Measurements from ENCODE around the gene ZNF174.

The ZNF174 gene

DNA sequence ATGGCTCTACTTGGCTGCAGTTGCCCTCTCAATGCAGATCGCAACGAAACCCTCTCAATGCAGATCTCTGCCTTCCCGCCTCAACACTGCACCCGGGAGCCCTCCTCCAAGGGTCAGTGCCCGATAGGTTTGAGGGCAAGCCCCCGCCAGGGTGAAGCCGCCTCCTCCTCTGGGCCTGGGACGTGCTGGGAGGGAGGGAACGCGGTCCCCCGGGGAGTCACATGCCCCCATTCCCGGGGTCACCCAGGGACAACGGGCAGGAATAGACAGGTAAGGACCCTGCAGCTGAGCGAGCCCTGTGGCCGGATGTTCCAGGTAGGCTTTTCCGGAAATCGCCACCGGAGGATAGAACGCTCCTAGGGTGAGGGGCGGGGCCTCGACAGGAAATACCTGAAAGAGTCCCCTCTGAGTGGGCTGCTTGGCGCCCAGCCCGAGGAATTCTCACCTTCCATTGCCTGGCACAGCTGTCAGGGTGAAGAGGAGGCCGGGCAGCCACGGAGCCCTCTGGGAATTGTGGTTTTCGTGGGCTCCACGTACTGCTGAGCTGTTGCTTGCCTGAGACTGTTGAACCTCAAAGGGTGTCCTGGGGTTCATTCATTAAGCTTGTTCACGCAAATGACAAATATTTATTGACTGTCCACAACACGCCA, 12.8 kb downstream of the ZNF174 start:
- no peak for DNase-seq (ENCODE audit: low read depth, low spot score)
- H3K9me3 ChIP-seq (ENCODE audit: low read depth, low read length): no peaks in the 10 kb centered on the region

GRCh38 chr16:3431779-3432219, 30.8 kb downstream of the ZNF174 start:
- no peaks in the 10 kb centered on the region for H3K9me3 ChIP-seq (ENCODE audit: low read depth, low read length)
- no peak for DNase-seq (ENCODE audit: low read depth, low spot score)

More for the DNA sequence above, 12.8 kb downstream of the ZNF174 start:
- TF ChIP-seq FOXP2 (optimal IDR thresholded peaks at IDR 0.05; ENCODE audit: control extremely low read depth, extremely low read length, insufficient read depth) (no peak), POLR2AphosphoS5 (IDR thresholded peaks at IDR 0.05; ENCODE audit: borderline replicate concordance, low read depth, low read length) (no peak), EZH2 (IDR thresholded peaks at IDR 0.05) (no peak)
- Histone ChIP-seq H3K9ac (ENCODE audit: insufficient read length) (no peak overlapping the region), H3K36me3 (ENCODE audit: insufficient read depth, low read length) (peaks cover 1% of the 10 kb centered on the region; the same call in 1 of the 2 replicates), H3K4me3 (no peak overlapping the region), H3K27ac (no peak overlapping the region)

DNA sequence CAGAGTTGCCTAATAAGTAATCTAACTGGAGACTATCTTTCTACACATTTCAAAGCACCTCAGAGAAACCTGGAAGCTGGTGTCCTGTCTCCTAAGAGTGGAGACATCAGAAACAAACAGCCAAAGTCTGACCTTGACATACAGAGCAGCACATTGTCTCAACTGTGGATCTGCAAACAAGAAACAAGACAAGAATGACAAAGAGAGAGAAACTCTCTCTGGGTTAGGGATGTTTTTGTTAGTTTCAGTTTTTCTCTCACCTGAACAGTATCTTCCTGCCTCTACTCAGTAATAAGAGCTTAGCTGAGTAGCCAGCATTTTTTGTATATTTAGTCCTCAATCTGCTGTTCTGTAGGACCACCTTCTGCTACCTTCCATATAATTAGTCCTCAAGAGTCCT, 33.4 kb downstream of the ZNF174 start:
- TF ChIP-seq FOXP2 (optimal IDR thresholded peaks at IDR 0.05; ENCODE audit: control extremely low read depth, extremely low read length, insufficient read depth) (no peak), EZH2 (IDR thresholded peaks at IDR 0.05) (no peak), POLR2AphosphoS5 (IDR thresholded peaks at IDR 0.05; ENCODE audit: borderline replicate concordance, low read depth, low read length) (no peak)
- DNase-seq (ENCODE audit: low read depth, low spot score): no peak
- Histone ChIP-seq H3K9ac (ENCODE audit: insufficient read length) (peak overlapping the region; percentile 59), H3K27ac (peak overlapping the region; percentile 95), H3K4me3 (peak overlapping the region; percentile 76), H3K9me3 (ENCODE audit: low read depth, low read length) (no peaks in the 10 kb centered on the region), H3K36me3 (ENCODE audit: insufficient read depth, low read length) (peaks cover 19% of the 10 kb centered on the region)

More at GRCh38 chr16:3431779-3432219, 30.8 kb downstream of the ZNF174 start:
- H3K9ac ChIP-seq (ENCODE audit: insufficient read length): no peak overlapping the region
- H3K4me3 ChIP-seq: no peak overlapping the region
- peaks cover 11% of the 10 kb centered on the region; the same call in 1 of the 2 replicates for H3K36me3 ChIP-seq (ENCODE audit: insufficient read depth, low read length)
- TF ChIP-seq FOXP2 (optimal IDR thresholded peaks at IDR 0.05; ENCODE audit: control extremely low read depth, extremely low read length, insufficient read depth): no peak
- no peak for TF ChIP-seq EZH2 (IDR thresholded peaks at IDR 0.05)
- no peak for TF ChIP-seq POLR2AphosphoS5 (IDR thresholded peaks at IDR 0.05; ENCODE audit: borderline replicate concordance, low read depth, low read length)
- no peak overlapping the region for H3K27ac ChIP-seq

DNA sequence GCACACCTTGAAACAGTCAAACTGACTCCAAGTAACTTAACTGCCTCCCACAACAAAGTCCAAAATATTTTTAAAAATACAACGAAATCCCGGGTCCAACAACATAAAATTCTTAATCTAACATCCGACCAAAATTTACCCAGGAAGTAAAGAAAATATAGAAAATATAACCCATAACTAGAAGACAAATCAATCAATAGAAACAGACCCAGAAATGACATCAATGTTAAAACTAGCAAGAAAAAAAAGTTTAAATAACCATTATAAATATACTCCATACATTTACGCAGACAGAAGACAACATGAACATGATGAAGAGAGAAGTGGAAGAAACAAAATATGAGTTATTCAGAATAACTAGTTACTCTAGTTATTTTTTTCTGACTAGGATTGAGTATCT, 38.6 kb downstream of the ZNF174 start:
- no peak for DNase-seq (ENCODE audit: low read depth, low spot score)
- TF ChIP-seq EZH2 (IDR thresholded peaks at IDR 0.05): no peak
- no peak for TF ChIP-seq POLR2AphosphoS5 (IDR thresholded peaks at IDR 0.05; ENCODE audit: borderline replicate concordance, low read depth, low read length)
- no peak for TF ChIP-seq FOXP2 (optimal IDR thresholded peaks at IDR 0.05; ENCODE audit: control extremely low read depth, extremely low read length, insufficient read depth)
- Histone ChIP-seq H3K27ac (no peak overlapping the region), H3K4me3 (no peak overlapping the region), H3K9me3 (ENCODE audit: low read depth, low read length) (no peaks in the 10 kb centered on the region), H3K9ac (ENCODE audit: insufficient read length) (no peak overlapping the region), H3K36me3 (ENCODE audit: insufficient read depth, low read length) (peaks cover 32% of the 10 kb centered on the region)

- peak; percentile 75 for TF ChIP-seq POLR2AphosphoS5 (IDR thresholded peaks at IDR 0.05; ENCODE audit: borderline replicate concordance, low read depth, low read length)
- no peak for TF ChIP-seq EZH2 (IDR thresholded peaks at IDR 0.05)
- TF ChIP-seq FOXP2 (optimal IDR thresholded peaks at IDR 0.05; ENCODE audit: control extremely low read depth, extremely low read length, insufficient read depth): no peak
Observed at GRCh38 chr16:3443108-3444031, 42.4 kb downstream of the ZNF174 start, which contains the start of the genes NAA60 and ZNF597. Gene NAA60 (plus strand): TSS chr16:3443680. CDS start chr16:3476228, 32,548 bp downstream. Gene ZNF597 (minus strand): TSS chr16:3443504. CDS start chr16:3443153, 351 bp downstream.

GRCh38 chr16:3444032-3444388, 43.0 kb downstream of the ZNF174 start:
- TF ChIP-seq EZH2 (IDR thresholded peaks at IDR 0.05) (no peak), POLR2AphosphoS5 (IDR thresholded peaks at IDR 0.05; ENCODE audit: borderline replicate concordance, low read depth, low read length) (0 out of 2 replicates have a peak, but pooled peaks have one; percentile 38)
- H3K27ac ChIP-seq: peak overlapping the region; percentile 78; the same call in 1 of the 2 replicates
- no peak for DNase-seq (ENCODE audit: low read depth, low spot score)

More at GRCh38 chr16:3443108-3444031, 42.4 kb downstream of the ZNF174 start, which contains the start of the genes NAA60 and ZNF597:
- Histone ChIP-seq H3K4me3 (peak within 1 kb of the TSS; percentile 87), H3K9ac (ENCODE audit: insufficient read length) (peak within 1 kb of the TSS; percentile 87), H3K9me3 (ENCODE audit: low read depth, low read length) (no peaks in the 10 kb centered on the region), H3K36me3 (ENCODE audit: insufficient read depth, low read length) (peaks cover 46% of the 10 kb centered on the region), H3K27ac (peak within 1 kb of the TSS; percentile 78; the same call in 1 of the 2 replicates)
- DNase-seq (ENCODE audit: low read depth, low spot score): peak; percentile 78

DNA sequence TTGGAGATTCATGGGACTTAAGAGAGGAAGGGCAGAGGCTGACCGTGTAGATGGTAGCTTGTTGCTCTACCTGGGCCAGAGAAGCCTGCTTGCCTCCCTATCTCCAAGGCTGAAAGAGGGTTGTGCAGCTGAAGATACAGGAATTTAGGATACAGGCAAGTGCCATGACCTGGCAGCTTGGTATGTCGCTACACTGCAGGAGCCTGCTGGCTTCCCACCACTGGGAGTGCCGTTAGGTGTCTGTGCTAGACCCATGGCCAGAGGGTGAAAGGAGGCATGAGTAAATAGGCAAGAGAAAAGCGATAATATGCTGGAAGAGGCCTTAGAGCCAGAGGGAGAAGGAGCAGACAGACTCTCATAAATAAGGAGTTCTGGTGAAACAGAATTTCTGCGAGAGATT, 53.1 kb downstream of the ZNF174 start:
- TF ChIP-seq POLR2AphosphoS5 (IDR thresholded peaks at IDR 0.05; ENCODE audit: borderline replicate concordance, low read depth, low read length): no peak
- TF ChIP-seq EZH2 (IDR thresholded peaks at IDR 0.05): no peak
- no peak for TF ChIP-seq FOXP2 (optimal IDR thresholded peaks at IDR 0.05; ENCODE audit: control extremely low read depth, extremely low read length, insufficient read depth)
- no peak overlapping the region for H3K4me3 ChIP-seq
- peak overlapping the region; percentile 71 for H3K27ac ChIP-seq
- no peak overlapping the region for H3K9ac ChIP-seq (ENCODE audit: insufficient read length)
- no peaks in the 10 kb centered on the region; the same call in 1 of the 2 replicates for H3K36me3 ChIP-seq (ENCODE audit: insufficient read depth, low read length)
- no peak for DNase-seq (ENCODE audit: low read depth, low spot score)
- H3K9me3 ChIP-seq (ENCODE audit: low read depth, low read length): no peaks in the 10 kb centered on the region

More at GRCh38 chr16:3444032-3444388, 43.0 kb downstream of the ZNF174 start:
- peaks cover 48% of the 10 kb centered on the region; the same call in 1 of the 2 replicates for H3K36me3 ChIP-seq (ENCODE audit: insufficient read depth, low read length)
- H3K9ac ChIP-seq (ENCODE audit: insufficient read length): peak overlapping the region; percentile 87
- no peaks in the 10 kb centered on the region for H3K9me3 ChIP-seq (ENCODE audit: low read depth, low read length)
- peak overlapping the region; percentile 87 for H3K4me3 ChIP-seq
